SK-N-SH (cell line): ENCODE measurements around the gene PANK4. TPM values are rescaled to one million over a fixed set of nuclear protein-coding genes. Genes with fewer than 3 reads are reported as not detected.

Experiments
- CTCF ChIA-PET: fragments of 300-600, 350-600 bp; formaldehyde crosslinking; extraction: SDS; loops from one replicate; lab custom pipeline; 2021; lab: Yijun Ruan, JAX
- POLR2A ChIA-PET: fragments of 350-600 bp; sonication (Branson Sonifier 250); formaldehyde crosslinking; extraction: SDS; loops from one replicate; lab custom pipeline; 2020; ENCODE audit warnings: antibody characterized with exemption, inconsistent platforms; lab: Yijun Ruan, JAX
- DNase-seq: peaks from one replicate; pipeline ENCODE4 v3.0.0; 2012
- H2AFZ ChIP-seq: fragments of 200-600 bp; sonication (generic); 2 replicates; pipeline ENCODE4 v1.8.1; 2016; ENCODE audit warnings: antibody characterized with exemption, mild to moderate bottlenecking, low read depth
- H3F3A ChIP-seq: fragments of 200-600 bp; sonication (generic); replicated peaks from 2 replicates; pipeline ENCODE3; 2016; ENCODE audit warnings: antibody characterized with exemption, mild to moderate bottlenecking; ENCODE audit not compliant: insufficient read depth
- H3K27ac ChIP-seq, 2 experiments: fragments of 200-500 bp in 1 of 2; fragments of 200-600 bp in 1 of 2; sonication (Bioruptor generic) in 1 of 2; sonication (generic), shearing (Covaris generic) in 1 of 2; 2 replicates each; pipeline versions ENCODE4 v1.5.1 to v1.6.1; 2014 to 2016; ENCODE audit warnings: low read depth in 2 of 2, inconsistent platforms in 1 of 2, low read length in 1 of 2, mild to moderate bottlenecking in 1 of 2, mixed read lengths in 1 of 2
- H3K27me3 ChIP-seq: fragments of 200-600 bp; sonication (generic), shearing (Covaris generic); 2 replicates; pipeline ENCODE4 v1.6.1; 2016; ENCODE audit warnings: mixed run types; ENCODE audit not compliant: insufficient read depth
- H3K36me3 ChIP-seq, 2 experiments: fragments of 200-500 bp in 1 of 2; fragments of 200-600 bp in 1 of 2; sonication (Bioruptor generic) in 1 of 2; sonication (generic) in 1 of 2; replicated peaks in 1 of 2; 2 replicates each; pipeline versions ENCODE3 to v1.5.1; 2014 to 2016; ENCODE audit warnings: low read length in 1 of 2, mild to moderate bottlenecking in 1 of 2; ENCODE audit not compliant: insufficient read depth in 2 of 2, control insufficient read depth in 1 of 2
- H3K4me1 ChIP-seq, 2 experiments: fragments of 200-500 bp in 1 of 2; fragments of 200-600 bp in 1 of 2; sonication (Bioruptor generic) in 1 of 2; sonication (generic), shearing (Covaris generic) in 1 of 2; 2 replicates each; pipeline versions ENCODE4 v1.5.1 to v1.6.1; 2014 to 2016; ENCODE audit warnings: low read depth in 1 of 2, low read length in 1 of 2, mixed run types in 1 of 2; ENCODE audit not compliant: insufficient read depth in 2 of 2, control insufficient read depth in 1 of 2
- H3K4me2 ChIP-seq: fragments of 200-600 bp; sonication (generic), shearing (Covaris generic); 2 replicates; pipeline ENCODE4 v1.6.1; 2017; ENCODE audit warnings: mixed run types
- H3K4me3 ChIP-seq, 2 experiments: fragments of 200-500 bp in 1 of 2; fragments of 200-600 bp in 1 of 2; sonication (Bioruptor generic) in 1 of 2; sonication (generic), shearing (Covaris generic) in 1 of 2; 2 replicates each; pipeline versions ENCODE4 v1.5.1 to v1.8.1; 2014 to 2016; ENCODE audit warnings: low read depth in 2 of 2, inconsistent platforms in 1 of 2, low read length in 1 of 2, mild to moderate bottlenecking in 1 of 2, mixed read lengths in 1 of 2, moderate library complexity in 1 of 2
- H3K79me2 ChIP-seq: fragments of 200-600 bp; sonication (generic); 2 replicates; pipeline ENCODE4 v1.8.1; 2017; ENCODE audit warnings: mild to moderate bottlenecking; ENCODE audit not compliant: insufficient read depth
- H3K9ac ChIP-seq: fragments of 200-600 bp; sonication (generic); 2 replicates; pipeline ENCODE4 v1.6.1; 2017; ENCODE audit warnings: mixed run types
- H3K9me2 ChIP-seq: fragments of 200-600 bp; sonication (generic); 2 replicates; pipeline ENCODE4 v1.6.1; 2017; ENCODE audit warnings: mixed run types
- H3K9me3 ChIP-seq: fragments of 200-600 bp; sonication (generic); 2 replicates; pipeline ENCODE4 v1.6.1; 2017; ENCODE audit warnings: mixed run types, mild to moderate bottlenecking, moderate library complexity
- H4K20me1 ChIP-seq: fragments of 200-600 bp; sonication (generic); 2 replicates; pipeline ENCODE4 v1.6.1; 2017; ENCODE audit warnings: mild to moderate bottlenecking, mixed run types; ENCODE audit not compliant: insufficient read depth
- CHD2 ChIP-seq: fragments of 150-350 bp; IDR thresholded peaks from 2 replicates; pipeline ENCODE4 v1.6.1; 2018; ENCODE audit warnings: low read length; ENCODE audit not compliant: partially characterized antibody
- ELF1 ChIP-seq: IDR thresholded peaks from 2 replicates; pipeline ENCODE4 v1.4.0; 2012
- FOXJ3 ChIP-seq: sonication (generic); formaldehyde crosslinking; IDR thresholded peaks from 2 replicates; pipeline ENCODE4 v1.5.1; 2020; ENCODE audit warnings: mild to moderate bottlenecking, missing genetic modification reagents
- GATA2 ChIP-seq: sonication (generic); formaldehyde crosslinking; IDR thresholded peaks from 2 replicates; pipeline ENCODE4 v1.5.0; 2020; ENCODE audit warnings: mild to moderate bottlenecking, missing genetic modification reagents
- MEF2A ChIP-seq: IDR thresholded peaks from 2 replicates; pipeline ENCODE4 v1.4.0; 2012; ENCODE audit warnings: low read depth, borderline replicate concordance
- MXI1 ChIP-seq: IDR thresholded peaks from 2 replicates; pipeline ENCODE4 v1.6.1; 2012; ENCODE audit warnings: mild to moderate bottlenecking, low read depth, low read length, improper control_type of control experiment
- NFIC ChIP-seq: IDR thresholded peaks from 2 replicates; pipeline ENCODE4 v1.4.0; 2012; ENCODE audit warnings: borderline replicate concordance
- RFX5 ChIP-seq: IDR thresholded peaks from 2 replicates; pipeline ENCODE4 v1.6.1; 2012; ENCODE audit warnings: mild to moderate bottlenecking, improper control_type of control experiment, low read length
- YY1 ChIP-seq: IDR thresholded peaks from 2 replicates; pipeline ENCODE4 v1.4.0; 2012; ENCODE audit warnings: low read depth, mild to moderate bottlenecking
- WGBS: methylation state at CpG from one replicate; pipeline ENCODE4 v1.1.6; 2017; ENCODE audit warnings: low lambda C conversion rate; 5-methylcytosine and 5-hydroxymethylcytosine counted together
- polyA plus RNA-seq, 3 experiments: library from polyadenylated mRNA; depleted of rRNA; stranded (reverse); fragments of >200 nt; gene quantifications; 2 replicates each; pipeline ENCODE4 v1.2.3, GENCODE V29; 2012
- TF ChIP-seq, protein P1 (sequence below): fragments of 150-350 bp; IDR thresholded peaks from 2 replicates; pipeline ENCODE4 v1.6.1; 2017; ENCODE audit warnings: antibody characterized with exemption, low read length, low read depth, borderline replicate concordance
- TF ChIP-seq, protein P2 (sequence below): IDR thresholded peaks from 2 replicates; pipeline ENCODE4 v1.6.1; 2012; ENCODE audit warnings: mild to moderate bottlenecking, low read depth, low read length, moderate library complexity
- TF ChIP-seq, protein P3 (sequence below): IDR thresholded peaks from 2 replicates; pipeline ENCODE4 v1.4.0; 2012; ENCODE audit warnings: low read depth, borderline replicate concordance
- TF ChIP-seq, protein P4 (sequence below): IDR thresholded peaks from 2 replicates; pipeline ENCODE4 v1.4.0; 2012; ENCODE audit warnings: low read depth

Gene PANK4
- polyA plus RNA-seq, 1 of the 3 experiments (the other 2 are of a cell fraction) = 16.6 TPM

DNA sequence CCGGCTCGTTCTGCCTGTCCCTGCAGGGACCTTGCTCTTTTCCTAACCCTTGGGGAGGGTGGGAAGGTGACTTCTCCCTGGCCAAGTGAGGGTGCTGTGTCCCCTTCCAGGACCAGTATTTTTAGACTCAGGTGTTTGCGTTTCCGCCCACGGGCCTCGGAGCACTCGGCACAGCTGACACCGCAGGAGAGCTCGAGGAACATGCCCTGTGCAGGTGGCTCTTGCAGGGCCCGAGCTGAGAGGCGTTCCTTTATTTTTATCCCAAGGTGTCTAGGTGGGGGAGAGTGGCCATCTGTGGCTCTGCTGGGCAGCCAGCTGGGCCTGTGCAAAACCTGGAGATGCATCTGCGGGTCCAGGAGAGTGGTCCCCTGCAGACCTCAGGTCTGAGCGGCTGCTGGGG is 34.3 kb downstream of the PANK4 start:
- ChIA-PET CTCF (interaction anchor here (1.2 kb wide), 1 partner anchor 10 kb away, joined by 3 read pairs; no protein-coding TSS in a partner anchor), POLR2A (no interaction called here)
- DNase-seq = no peak
- Histone ChIP-seq H3K36me3 (no peaks in the 10 kb centered on the region), H3K27ac (no peak overlapping the region), H3F3A (no peaks in the 10 kb centered on the region), H2AFZ (no peak overlapping the region), H3K27me3 (no peaks in the 10 kb centered on the region), H3K4me3 (no peak overlapping the region), H3K9me2 (no peaks in the 10 kb centered on the region), H4K20me1 (no peaks in the 10 kb centered on the region), H3K9me3 (no peaks in the 10 kb centered on the region), H3K4me1 (no peaks in the 10 kb centered on the region), H3K79me2 (no peaks in the 10 kb centered on the region), H3K9ac (no peak overlapping the region), H3K4me2 (no peak overlapping the region)
- 60% methylated on average over 3 of the region's 13 CpGs for WGBS
- TF ChIP-seq CHD2 (no peak), MEF2A (no peak), MXI1 (no peak), ELF1 (no peak), YY1 (no peak), RFX5 (no peak), GATA2 (CRISPR knock-in tag) (no peak), FOXJ3 (CRISPR knock-in tag) (no peak), NFIC (no peak)
- TF ChIP-seq, protein P1, sequence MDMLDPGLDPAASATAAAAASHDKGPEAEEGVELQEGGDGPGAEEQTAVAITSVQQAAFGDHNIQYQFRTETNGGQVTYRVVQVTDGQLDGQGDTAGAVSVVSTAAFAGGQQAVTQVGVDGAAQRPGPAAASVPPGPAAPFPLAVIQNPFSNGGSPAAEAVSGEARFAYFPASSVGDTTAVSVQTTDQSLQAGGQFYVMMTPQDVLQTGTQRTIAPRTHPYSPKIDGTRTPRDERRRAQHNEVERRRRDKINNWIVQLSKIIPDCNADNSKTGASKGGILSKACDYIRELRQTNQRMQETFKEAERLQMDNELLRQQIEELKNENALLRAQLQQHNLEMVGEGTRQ = no peak
- TF ChIP-seq, protein P2, sequence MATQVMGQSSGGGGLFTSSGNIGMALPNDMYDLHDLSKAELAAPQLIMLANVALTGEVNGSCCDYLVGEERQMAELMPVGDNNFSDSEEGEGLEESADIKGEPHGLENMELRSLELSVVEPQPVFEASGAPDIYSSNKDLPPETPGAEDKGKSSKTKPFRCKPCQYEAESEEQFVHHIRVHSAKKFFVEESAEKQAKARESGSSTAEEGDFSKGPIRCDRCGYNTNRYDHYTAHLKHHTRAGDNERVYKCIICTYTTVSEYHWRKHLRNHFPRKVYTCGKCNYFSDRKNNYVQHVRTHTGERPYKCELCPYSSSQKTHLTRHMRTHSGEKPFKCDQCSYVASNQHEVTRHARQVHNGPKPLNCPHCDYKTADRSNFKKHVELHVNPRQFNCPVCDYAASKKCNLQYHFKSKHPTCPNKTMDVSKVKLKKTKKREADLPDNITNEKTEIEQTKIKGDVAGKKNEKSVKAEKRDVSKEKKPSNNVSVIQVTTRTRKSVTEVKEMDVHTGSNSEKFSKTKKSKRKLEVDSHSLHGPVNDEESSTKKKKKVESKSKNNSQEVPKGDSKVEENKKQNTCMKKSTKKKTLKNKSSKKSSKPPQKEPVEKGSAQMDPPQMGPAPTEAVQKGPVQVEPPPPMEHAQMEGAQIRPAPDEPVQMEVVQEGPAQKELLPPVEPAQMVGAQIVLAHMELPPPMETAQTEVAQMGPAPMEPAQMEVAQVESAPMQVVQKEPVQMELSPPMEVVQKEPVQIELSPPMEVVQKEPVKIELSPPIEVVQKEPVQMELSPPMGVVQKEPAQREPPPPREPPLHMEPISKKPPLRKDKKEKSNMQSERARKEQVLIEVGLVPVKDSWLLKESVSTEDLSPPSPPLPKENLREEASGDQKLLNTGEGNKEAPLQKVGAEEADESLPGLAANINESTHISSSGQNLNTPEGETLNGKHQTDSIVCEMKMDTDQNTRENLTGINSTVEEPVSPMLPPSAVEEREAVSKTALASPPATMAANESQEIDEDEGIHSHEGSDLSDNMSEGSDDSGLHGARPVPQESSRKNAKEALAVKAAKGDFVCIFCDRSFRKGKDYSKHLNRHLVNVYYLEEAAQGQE = no peak
- TF ChIP-seq, protein P3, sequence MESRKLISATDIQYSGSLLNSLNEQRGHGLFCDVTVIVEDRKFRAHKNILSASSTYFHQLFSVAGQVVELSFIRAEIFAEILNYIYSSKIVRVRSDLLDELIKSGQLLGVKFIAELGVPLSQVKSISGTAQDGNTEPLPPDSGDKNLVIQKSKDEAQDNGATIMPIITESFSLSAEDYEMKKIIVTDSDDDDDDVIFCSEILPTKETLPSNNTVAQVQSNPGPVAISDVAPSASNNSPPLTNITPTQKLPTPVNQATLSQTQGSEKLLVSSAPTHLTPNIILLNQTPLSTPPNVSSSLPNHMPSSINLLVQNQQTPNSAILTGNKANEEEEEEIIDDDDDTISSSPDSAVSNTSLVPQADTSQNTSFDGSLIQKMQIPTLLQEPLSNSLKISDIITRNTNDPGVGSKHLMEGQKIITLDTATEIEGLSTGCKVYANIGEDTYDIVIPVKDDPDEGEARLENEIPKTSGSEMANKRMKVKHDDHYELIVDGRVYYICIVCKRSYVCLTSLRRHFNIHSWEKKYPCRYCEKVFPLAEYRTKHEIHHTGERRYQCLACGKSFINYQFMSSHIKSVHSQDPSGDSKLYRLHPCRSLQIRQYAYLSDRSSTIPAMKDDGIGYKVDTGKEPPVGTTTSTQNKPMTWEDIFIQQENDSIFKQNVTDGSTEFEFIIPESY = no peak
- TF ChIP-seq, protein P4, sequence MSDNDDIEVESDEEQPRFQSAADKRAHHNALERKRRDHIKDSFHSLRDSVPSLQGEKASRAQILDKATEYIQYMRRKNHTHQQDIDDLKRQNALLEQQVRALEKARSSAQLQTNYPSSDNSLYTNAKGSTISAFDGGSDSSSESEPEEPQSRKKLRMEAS = no peak
